Coronary artery (tissue), 2 donors: ENCODE measurements around the gene EML5.

Experiments used
- DNase-seq: peaks from one replicate; pipeline ENCODE4 v3.0.0-alpha.2; 2017; ENCODE audit warnings: low spot score
- H3K27ac ChIP-seq, 2 donors: fragments of 200-600 bp; sonication (generic); one replicate each; pipeline ENCODE4 v1.5.1; 2016 to 2019
- H3K4me3 ChIP-seq: fragments of 200-600 bp; sonication (generic); 2 replicates; pipeline ENCODE4 v1.5.1; 2016; ENCODE audit warnings: mild to moderate bottlenecking, moderate library complexity
- CTCF ChIP-seq: fragments of 200-600 bp; sonication (generic); IDR thresholded peaks from one replicate; pipeline ENCODE4 v1.5.1; 2019; ENCODE audit warnings: antibody characterized with exemption

Gene EML5

GRCh38 chr14:88616697-88617096 lies 176.1 kb downstream of the EML5 start:
- TF ChIP-seq CTCF, result no peak
- Histone ChIP-seq H3K4me3 (no peak overlapping the region), H3K27ac (no peak overlapping the region)
- DNase-seq, result no peak

GRCh38 chr14:88614218-88614907 lies 178.4 kb downstream of the EML5 start:
- no peak for DNase-seq
- Histone ChIP-seq H3K27ac (peak overlapping the region in 1 of 2 donors; percentile 53), H3K4me3 (no peak overlapping the region)
- TF ChIP-seq CTCF, result no peak

- no peak for TF ChIP-seq CTCF
- peak overlapping the region in 1 of 2 donors; percentile 53 for H3K27ac ChIP-seq
- DNase-seq, result no peak
- H3K4me3 ChIP-seq, result no peak overlapping the region
These were observed 179.2 kb downstream of the EML5 start for GRCh38 chr14:88613552-88614010.

- no peak overlapping the region for H3K27ac ChIP-seq
- no peak for DNase-seq
- no peak for TF ChIP-seq CTCF
- H3K4me3 ChIP-seq, result no peak overlapping the region
These were observed 179.8 kb downstream of the EML5 start for GRCh38 chr14:88612981-88613380.

GRCh38 chr14:88611878-88612277 lies 180.9 kb downstream of the EML5 start:
- DNase-seq, result no peak
- Histone ChIP-seq H3K4me3 (no peak overlapping the region), H3K27ac (no peak overlapping the region)
- TF ChIP-seq CTCF, result no peak

GRCh38 chr14:88607829-88608228 lies 184.9 kb downstream of the EML5 start:
- no peak for TF ChIP-seq CTCF

GRCh38 chr14:88605594-88605993 lies 187.2 kb downstream of the EML5 start:
- Histone ChIP-seq H3K27ac (no peak overlapping the region), H3K4me3 (no peak overlapping the region)
- DNase-seq, result no peak
- TF ChIP-seq CTCF, result no peak

More at GRCh38 chr14:88607829-88608228, 184.9 kb downstream of the EML5 start:
- DNase-seq, result no peak
- Histone ChIP-seq H3K27ac (no peak overlapping the region), H3K4me3 (no peak overlapping the region)
